Mononuclear cell (primary cell): Measurements from ENCODE around the gene CUBN. TPM values are rescaled to one million over a fixed set of nuclear protein-coding genes. Genes with fewer than 3 reads are reported as not detected.

Experiments
- H3K27me3 ChIP-seq: 2 replicates; pipeline ENCODE4 v1.6.0; 2011; ENCODE audit warnings: low read length, control low read depth; ENCODE audit not compliant: insufficient read depth
- H3K4me1 ChIP-seq: 2 replicates; pipeline ENCODE4 v1.5.1; 2011; ENCODE audit warnings: mild to moderate bottlenecking, low read length, control low read depth; ENCODE audit not compliant: insufficient read depth
- H3K4me3 ChIP-seq: 2 replicates; pipeline ENCODE4 v1.5.1; 2011; ENCODE audit warnings: mild to moderate bottlenecking, low read length, moderate library complexity
- H3K9me3 ChIP-seq: 2 replicates; pipeline ENCODE4 v1.5.1; 2011; ENCODE audit warnings: low read depth, mild to moderate bottlenecking, control low read depth, low read length
- total RNA-seq: library from RNA; depleted of rRNA; stranded (reverse); fragments of >200 nt; gene quantifications from one replicate; pipeline ENCODE4 v1.2.3, GENCODE V29; 2012

CUBN gene
- total RNA-seq, 1 donor: 6.8 TPM

- Histone ChIP-seq H3K27me3 (no peaks in the 10 kb centered on the region), H3K9me3 (no peaks in the 10 kb centered on the region), H3K4me1 (no peaks in the 10 kb centered on the region), H3K4me3 (no peak overlapping the region)
These were observed 70.4 kb downstream of the CUBN start for GRCh38 chr10:17059197-17059688.

- Histone ChIP-seq H3K4me3 (no peak overlapping the region), H3K4me1 (no peaks in the 10 kb centered on the region)
These were observed 71.5 kb downstream of the CUBN start for GRCh38 chr10:17058093-17058492.

GRCh38 chr10:17056781-17057428 is 72.7 kb downstream of the CUBN start:
- Histone ChIP-seq H3K4me3 (no peak overlapping the region), H3K9me3 (no peaks in the 10 kb centered on the region), H3K27me3 (no peaks in the 10 kb centered on the region), H3K4me1 (no peaks in the 10 kb centered on the region)

More at GRCh38 chr10:17058093-17058492, 71.5 kb downstream of the CUBN start:
- Histone ChIP-seq H3K27me3 (no peaks in the 10 kb centered on the region), H3K9me3 (no peaks in the 10 kb centered on the region)

GRCh38 chr10:17053513-17053912 is 76.1 kb downstream of the CUBN start:
- Histone ChIP-seq H3K4me3 (no peak overlapping the region), H3K4me1 (no peaks in the 10 kb centered on the region), H3K27me3 (no peaks in the 10 kb centered on the region), H3K9me3 (no peaks in the 10 kb centered on the region)

GRCh38 chr10:17053061-17053460 is 76.5 kb downstream of the CUBN start:
- Histone ChIP-seq H3K4me3 (no peak overlapping the region), H3K27me3 (no peaks in the 10 kb centered on the region), H3K9me3 (no peaks in the 10 kb centered on the region), H3K4me1 (no peaks in the 10 kb centered on the region)

- H3K4me3 ChIP-seq: no peak overlapping the region
- no peaks in the 10 kb centered on the region for H3K27me3 ChIP-seq
- H3K4me1 ChIP-seq: no peaks in the 10 kb centered on the region
- H3K9me3 ChIP-seq: no peaks in the 10 kb centered on the region
These were observed 77.8 kb downstream of the CUBN start for GRCh38 chr10:17051851-17052250.

- Histone ChIP-seq H3K4me1 (no peaks in the 10 kb centered on the region), H3K9me3 (no peaks in the 10 kb centered on the region), H3K4me3 (no peak overlapping the region), H3K27me3 (no peaks in the 10 kb centered on the region)
These were observed 80.4 kb downstream of the CUBN start for GRCh38 chr10:17049195-17049594.

GRCh38 chr10:17047908-17048307 is 81.7 kb downstream of the CUBN start:
- Histone ChIP-seq H3K27me3 (no peaks in the 10 kb centered on the region), H3K4me3 (no peak overlapping the region), H3K4me1 (no peaks in the 10 kb centered on the region), H3K9me3 (no peaks in the 10 kb centered on the region)

- no peaks in the 10 kb centered on the region for H3K4me1 ChIP-seq
- H3K9me3 ChIP-seq: no peaks in the 10 kb centered on the region
- no peaks in the 10 kb centered on the region for H3K27me3 ChIP-seq
- H3K4me3 ChIP-seq: no peak overlapping the region
These were observed 82.6 kb downstream of the CUBN start for GRCh38 chr10:17046989-17047388.

GRCh38 chr10:17043586-17043985 is 86.0 kb downstream of the CUBN start:
- Histone ChIP-seq H3K27me3 (no peaks in the 10 kb centered on the region), H3K4me3 (no peak overlapping the region), H3K4me1 (no peaks in the 10 kb centered on the region), H3K9me3 (no peaks in the 10 kb centered on the region)

- no peaks in the 10 kb centered on the region for H3K9me3 ChIP-seq
- H3K4me1 ChIP-seq: no peaks in the 10 kb centered on the region
- no peaks in the 10 kb centered on the region for H3K27me3 ChIP-seq
- no peak overlapping the region for H3K4me3 ChIP-seq
These were observed 87.7 kb downstream of the CUBN start for GRCh38 chr10:17041626-17042520.

GRCh38 chr10:17038627-17039026 is 91.0 kb downstream of the CUBN start:
- H3K9me3 ChIP-seq: no peaks in the 10 kb centered on the region
- H3K4me3 ChIP-seq: no peak overlapping the region
- H3K4me1 ChIP-seq: peaks cover 4% of the 10 kb centered on the region
- H3K27me3 ChIP-seq: no peaks in the 10 kb centered on the region

GRCh38 chr10:17037910-17038309 is 91.7 kb downstream of the CUBN start:
- Histone ChIP-seq H3K27me3 (no peaks in the 10 kb centered on the region), H3K4me1 (peaks cover 11% of the 10 kb centered on the region), H3K4me3 (no peak overlapping the region), H3K9me3 (no peaks in the 10 kb centered on the region)

GRCh38 chr10:17035446-17035845 is 94.2 kb downstream of the CUBN start:
- H3K27me3 ChIP-seq: no peaks in the 10 kb centered on the region
- no peaks in the 10 kb centered on the region for H3K9me3 ChIP-seq
- H3K4me1 ChIP-seq: peaks cover 27% of the 10 kb centered on the region
- H3K4me3 ChIP-seq: no peak overlapping the region

- H3K4me1 ChIP-seq: peaks cover 43% of the 10 kb centered on the region
- H3K27me3 ChIP-seq: no peaks in the 10 kb centered on the region
- H3K4me3 ChIP-seq: no peak overlapping the region
- no peaks in the 10 kb centered on the region for H3K9me3 ChIP-seq
These were observed 95.9 kb downstream of the CUBN start for GRCh38 chr10:17033529-17034260.
